GM18517 (cell line): ENCODE data around the gene NLN.
"Not testable (repeated sequence)": the region's sequence is repeated elsewhere in the genome, so short reads cannot be mapped to it uniquely, and the experiment has no call there.

Source experiments
- ATAC-seq: cut with Tn5 transposase; IDR thresholded peaks from one replicate; pipeline ENCODE4 v1.9.1; 2021; ENCODE audit warnings: mild to moderate bottlenecking, moderate library complexity; ENCODE audit not compliant: unreplicated experiment

NLN gene

DNA sequence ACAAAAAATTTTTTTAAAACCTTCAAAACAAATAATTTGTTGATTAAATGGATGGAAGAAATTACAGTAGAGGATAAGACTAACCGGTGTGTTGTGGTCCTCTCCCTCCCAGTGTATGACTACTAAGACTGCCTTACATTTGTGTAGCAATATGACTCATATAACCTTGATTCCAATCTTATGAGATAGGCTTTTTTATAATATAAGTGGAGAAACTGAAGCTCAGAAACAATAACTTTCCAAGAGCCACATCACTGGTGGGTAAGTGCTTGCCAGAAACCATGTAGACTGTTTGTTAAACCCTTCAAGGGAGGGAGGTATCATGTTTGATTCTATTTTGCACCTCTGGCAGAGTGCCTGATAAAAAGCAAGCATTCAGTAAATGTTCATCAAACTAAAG lies 47.5 kb downstream of the NLN start:
- ATAC-seq = no peak

DNA sequence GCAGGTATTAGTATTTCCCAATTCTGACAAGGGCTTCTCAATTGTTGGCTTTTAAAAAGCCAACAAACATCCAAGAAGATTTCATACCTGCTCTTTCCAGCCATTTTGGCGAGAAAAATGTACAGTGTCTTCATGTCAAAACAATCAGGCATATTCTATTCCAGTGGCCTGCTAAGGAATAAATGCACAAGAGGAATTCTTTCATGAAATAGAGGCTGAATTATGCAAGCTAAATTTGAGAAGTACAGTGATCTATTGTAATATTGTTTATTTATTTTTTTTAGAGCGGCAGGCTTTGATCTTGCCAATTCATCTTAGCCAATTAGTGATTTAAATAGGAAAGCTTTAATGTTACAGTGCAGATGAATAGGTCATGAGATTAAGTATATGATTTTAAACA lies 49.3 kb downstream of the NLN start:
- ATAC-seq = no peak

DNA sequence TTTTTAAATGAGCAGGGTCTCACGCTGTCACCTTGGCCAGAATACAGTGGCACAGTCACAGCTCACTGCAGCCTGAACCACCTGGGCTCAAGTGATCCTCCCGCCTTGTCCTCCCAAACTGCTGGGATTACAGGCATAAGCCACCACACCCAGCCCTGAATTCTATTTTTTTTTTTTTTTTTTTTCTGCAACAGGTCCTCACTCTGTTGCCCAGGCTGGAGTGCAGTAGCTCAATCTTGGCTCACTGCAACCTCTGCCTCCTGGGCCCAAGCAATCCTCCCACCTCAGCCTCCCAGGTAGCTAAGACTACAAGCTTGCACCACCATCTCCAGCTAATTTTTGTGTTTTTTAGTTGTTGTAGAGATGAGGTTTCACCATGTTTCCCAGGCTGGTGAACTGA lies 51.0 kb downstream of the NLN start:
- ATAC-seq = not testable (repeated sequence)

DNA sequence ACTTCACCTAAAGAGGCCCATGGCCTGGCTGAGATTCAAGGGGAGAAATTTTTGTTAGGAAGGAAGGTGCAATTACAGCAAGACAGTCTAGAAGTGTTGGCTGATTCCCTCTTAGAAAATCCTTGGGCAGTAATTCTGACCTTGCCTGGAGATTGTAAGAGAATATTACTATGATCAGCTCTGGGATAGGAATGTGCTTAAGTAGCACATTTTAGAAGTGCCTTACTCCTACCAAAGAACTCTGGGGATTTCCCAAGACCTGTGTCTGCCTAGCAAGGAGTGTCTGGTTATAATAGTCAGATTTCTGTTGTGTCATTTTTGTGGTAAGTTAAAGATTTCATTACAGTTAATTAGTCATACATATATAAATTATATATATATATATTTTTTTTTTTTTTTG lies 52.3 kb downstream of the NLN start:
- no peak for ATAC-seq

DNA sequence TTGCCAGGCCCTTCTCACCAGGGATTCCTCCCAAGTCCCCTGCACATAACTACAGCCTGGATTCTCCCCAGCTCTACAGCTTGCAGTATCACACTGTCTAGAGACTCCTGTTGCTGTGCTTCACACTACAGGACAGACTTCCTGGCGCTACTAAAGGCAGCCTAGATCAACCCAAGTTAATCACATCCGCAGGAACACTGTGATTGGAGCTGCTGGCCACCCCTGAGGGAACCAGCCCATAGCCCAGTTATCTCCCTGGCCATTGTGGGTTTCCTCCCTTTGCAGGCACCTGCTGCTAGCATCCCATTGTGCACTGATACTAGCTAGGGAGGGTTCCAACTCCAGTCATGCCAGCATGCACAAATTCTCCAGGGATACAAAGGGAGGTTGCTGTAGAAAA lies 53.5 kb downstream of the NLN start:
- ATAC-seq = no peak

DNA sequence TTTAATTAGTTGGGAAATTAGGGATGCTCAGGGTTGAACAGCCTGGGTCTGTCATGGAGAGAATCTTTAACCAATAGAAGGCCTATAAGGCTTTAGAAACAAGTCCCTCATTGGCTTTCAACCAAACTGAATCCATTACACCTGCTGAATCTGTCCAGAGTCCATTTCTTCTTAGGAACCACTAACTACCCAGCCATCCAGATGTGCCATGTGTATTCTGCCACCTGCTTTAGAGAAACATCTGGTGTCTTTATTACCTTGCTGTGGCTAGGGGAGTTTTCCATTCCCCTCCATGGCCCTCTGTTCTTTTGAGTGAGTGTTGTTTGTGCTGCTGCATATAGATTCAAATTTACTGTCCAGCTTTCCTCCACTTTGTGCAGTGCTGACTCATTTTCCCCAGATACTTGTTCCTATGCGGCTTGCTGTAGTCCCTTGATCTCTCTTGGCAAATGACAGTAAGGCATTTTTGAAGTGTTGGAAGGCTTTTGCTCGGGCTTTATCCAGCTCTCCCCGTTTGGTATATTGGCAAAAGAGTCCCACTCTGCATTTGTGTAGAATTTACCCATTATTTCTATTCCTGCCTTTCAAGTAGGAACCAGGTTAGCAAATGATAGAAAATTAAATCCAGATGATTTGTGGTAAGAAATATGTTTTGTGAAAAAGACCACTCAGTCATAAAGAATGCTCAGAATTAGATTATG lies 54.6 kb downstream of the NLN start:
- ATAC-seq = no peak

DNA sequence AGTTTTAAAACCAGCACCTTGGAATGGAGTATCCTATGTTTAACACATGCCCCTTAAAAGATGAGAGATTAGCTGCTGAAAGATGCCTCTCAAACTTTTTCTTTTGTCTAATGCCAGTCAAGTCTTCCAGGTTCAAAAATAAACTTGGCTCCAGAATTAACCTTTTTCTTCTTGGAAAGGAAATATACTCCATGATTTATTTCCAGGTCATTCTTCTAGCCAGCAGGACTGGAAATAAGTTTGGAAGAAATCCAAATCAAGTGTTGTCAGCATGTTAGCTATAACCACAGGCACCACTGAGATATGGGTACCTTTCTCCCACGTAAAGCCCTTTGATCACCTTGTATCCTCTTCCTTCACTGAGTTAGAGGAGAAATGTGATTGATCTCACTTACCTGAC lies 56.1 kb downstream of the NLN start:
- ATAC-seq = no peak

DNA sequence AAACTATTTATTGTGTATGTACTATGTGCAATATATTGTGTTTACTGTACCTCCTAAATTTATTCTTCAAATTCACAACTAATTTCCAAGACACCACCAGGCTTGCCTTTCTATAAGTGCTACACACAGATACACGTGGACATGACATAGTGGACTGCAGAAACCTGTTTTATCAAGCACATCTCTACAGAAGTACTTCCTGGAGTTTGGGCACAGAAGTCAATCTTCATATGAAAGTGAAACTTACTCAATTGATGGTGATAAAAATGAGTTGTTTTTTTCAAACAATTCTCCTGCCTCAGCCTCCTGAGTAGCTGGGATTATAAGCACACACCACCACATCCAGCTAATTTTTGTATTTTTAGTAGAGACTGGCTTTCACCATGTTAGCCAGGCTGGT lies 57.6 kb downstream of the NLN start:
- ATAC-seq = no peak

DNA sequence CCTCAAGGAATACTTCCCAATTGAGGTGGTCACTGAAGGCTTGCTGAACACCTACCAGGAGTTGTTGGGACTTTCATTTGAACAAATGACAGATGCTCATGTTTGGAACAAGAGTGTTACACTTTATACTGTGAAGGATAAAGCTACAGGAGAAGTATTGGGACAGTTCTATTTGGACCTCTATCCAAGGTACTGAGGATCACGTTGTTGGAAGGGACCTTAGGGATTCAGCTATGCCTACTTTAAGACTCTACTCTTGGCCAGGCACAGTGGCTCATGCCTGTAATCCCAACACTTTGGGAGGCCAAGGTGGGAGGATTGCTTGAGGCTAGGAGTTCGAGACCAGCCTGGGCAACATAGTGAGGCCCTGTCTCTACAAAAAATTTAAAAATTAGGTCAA lies 66.3 kb downstream of the NLN start:
- not testable (repeated sequence) for ATAC-seq

DNA sequence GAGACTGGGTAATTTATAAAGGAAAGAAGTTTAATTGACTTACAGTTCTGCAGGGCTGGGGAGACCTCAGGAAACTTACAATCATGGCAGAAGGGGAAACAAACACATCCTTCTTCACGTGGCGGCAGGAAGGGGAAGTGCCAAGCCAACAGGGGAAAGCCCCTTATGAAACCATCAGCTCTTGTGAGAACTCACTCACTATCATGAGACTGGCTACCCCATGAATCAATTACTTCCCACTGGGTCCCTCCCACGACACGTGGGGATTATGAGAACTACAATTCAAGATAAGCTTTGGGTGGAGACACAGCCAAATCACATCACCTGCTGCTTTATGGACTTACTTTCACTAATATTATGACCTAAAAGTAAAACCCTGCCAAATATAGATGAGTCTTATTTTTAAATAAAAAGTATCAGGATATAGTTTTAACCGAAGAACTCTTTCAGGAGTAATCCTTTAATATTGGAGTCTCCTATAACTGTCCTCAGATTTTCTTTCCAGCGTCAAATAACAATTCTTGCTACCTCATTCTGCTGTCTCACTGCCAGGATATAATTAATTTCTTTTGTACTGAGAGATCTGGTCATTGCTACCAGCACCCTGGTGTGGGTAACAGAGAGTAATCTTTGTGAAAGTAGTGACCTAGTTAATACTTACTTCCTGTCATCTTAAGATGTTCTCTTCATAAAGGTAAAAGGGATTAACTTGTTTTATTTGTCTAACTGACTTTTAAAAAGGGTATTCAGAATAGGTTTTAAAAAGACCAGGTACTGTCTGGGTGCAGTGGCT lies 68.6 kb downstream of the NLN start:
- no peak for ATAC-seq

DNA sequence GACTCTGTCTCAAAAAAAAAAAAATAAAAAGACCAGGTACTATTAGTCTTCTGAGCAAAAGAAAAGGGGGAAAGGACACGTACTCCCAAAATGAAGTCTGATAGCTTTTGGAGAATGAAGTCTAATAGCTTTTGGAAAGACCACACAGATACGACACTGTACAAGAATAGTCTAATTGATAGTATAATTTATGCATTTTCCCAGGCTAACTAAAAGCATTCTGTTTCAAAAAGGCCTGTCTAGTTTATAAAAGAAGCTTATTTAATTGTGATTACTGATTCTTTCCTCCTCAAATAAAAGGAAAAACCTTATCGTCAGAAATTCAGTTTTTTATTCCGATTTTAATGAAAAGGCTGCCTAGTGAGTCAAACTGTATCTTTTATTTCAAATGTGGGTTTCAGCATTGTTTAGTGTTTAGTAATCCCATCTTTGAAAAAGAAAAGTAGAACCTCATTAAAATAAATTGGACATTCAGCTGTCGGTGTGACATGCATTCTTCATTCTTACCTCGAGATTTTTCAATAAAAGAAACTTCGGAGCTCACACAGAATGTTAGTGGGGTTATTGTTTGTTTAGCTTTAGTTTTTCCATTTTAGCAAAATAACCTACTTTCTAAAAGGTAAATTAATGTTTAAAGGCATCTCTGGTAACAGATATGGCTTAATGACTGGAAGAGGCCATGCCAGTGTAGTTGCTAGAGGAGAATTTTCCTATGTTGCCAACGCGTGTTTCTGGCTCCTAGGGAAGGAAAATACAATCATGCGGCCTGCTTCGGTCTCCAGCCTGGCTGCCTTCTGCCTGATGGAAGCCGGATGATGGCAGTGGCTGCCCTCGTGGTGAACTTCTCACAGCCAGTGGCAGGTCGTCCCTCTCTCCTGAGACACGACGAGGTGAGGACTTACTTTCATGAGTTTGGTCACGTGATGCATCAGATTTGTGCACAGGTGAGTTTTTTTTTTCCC lies 70.0 kb downstream of the NLN start:
- no peak for ATAC-seq

DNA sequence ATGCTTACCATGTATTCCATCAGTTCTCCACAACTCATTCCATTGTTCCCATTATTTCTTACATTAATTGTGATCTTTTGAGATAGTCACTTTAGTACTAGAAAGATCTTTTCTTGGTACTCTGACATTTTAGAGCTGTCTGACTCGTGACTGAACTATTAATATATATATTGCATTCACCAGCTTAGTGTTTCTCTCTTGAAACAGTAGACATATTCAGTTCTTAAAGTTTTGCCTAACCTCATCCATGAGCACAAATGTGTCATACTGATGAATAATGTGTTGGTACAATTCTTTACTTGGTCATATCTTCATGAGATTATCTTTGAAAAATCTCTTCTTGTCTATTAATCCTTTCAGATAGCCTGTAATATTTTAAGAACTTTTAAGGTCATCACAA lies 74.3 kb downstream of the NLN start:
- no peak for ATAC-seq

DNA sequence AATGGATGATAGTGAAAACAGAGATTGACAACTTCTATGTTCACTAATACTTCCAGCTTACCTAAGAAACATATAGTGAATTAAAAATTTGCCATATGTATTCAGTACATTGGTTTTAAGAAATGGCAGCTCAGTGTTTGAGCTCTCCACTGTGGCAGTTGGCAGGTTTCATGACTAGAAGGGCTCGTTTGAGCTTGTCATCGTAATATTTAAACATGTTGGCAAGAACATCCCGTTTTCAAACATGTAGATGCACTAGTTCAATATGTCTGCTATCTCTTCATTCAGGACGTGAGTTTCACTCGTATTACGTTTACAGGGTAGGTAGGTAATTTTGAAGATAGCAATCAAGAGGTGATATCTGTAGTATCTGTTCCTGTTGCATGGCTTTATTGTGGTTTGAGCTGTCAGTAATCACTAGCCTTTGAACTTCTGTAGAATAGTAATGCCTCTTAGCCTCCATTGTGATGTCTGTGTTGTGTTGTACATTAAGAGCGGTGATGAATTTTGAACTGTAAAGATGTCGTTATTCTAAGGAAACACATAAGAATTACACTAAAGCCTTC lies 74.8 kb downstream of the NLN start:
- ATAC-seq = no peak

DNA sequence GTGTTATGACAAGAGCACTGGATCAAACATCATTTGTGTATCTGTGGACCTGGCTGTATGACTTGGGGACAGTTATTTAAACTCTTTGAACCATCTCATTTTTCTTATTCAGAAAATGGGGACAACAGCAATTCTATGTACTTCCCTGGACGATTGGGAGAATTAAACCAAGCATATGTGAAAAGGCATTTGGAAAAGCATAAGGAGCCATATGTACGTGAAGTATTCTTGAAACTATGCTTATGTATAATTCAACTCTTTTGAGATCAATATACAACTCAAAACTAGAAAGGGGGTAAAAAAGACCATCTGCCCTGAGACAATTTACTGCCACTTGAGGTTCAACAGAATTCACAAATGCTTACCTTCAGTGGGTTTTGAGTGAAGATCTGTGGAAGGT lies 75.5 kb downstream of the NLN start:
- no peak for ATAC-seq

DNA sequence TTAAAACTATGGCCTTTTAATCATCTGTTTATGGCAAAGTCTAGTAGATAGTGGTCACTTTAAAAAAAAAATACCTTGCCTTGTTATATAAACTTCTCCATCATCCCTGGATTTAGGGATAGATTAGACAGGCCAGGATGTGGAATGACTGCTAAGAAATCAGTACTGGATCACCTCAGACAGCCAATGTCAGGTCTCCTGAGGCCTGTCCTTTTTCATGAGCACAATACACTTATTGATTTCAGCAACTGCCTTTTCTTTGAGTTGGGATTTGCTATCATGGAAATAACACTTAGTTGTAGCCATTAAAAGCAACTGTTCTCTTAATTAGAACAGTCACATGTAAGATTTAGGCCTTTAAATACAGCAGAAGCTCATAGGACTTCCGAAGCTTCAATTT lies 77.9 kb downstream of the NLN start:
- ATAC-seq = no peak

DNA sequence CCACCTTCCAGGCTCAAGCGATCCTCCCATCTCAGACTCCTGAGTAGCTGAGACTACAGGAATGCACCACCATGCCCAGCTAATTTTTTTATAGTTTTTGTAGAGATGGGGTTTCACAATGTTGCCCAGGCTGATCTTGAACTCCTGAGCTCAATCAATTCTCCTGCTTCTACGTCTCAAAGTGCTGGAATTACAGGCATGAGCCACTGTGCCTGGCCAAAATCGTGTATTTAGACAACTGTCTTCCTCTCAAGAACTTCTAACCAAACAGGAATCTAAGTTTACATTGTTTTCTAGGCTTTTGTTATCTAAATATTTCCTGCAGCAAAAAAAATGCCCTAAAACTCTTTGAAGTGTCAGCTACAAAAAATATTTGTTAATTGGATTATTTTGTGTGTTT lies 78.8 kb downstream of the NLN start:
- no peak for ATAC-seq

DNA sequence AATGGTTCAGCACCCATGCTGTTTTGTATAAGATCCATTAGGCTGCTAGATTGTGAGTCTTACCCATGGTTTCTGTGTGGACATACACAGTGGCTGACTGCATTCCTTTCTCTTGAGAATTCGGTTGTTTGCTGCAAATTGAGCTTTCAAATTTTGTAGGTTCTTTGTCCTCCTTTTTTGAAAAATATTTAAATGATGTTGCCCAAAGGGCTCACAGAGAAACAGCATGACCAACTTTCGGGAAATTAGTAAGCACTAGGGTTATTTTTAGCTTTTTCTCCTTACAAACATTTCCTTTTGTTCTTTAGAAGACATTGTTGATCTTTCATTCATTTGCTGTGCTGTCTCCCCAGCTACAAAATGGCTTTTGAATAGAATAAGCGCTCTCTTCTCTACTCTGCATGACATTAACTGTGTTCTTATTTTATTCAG lies 79.4 kb downstream of the NLN start:
- ATAC-seq = no peak

DNA sequence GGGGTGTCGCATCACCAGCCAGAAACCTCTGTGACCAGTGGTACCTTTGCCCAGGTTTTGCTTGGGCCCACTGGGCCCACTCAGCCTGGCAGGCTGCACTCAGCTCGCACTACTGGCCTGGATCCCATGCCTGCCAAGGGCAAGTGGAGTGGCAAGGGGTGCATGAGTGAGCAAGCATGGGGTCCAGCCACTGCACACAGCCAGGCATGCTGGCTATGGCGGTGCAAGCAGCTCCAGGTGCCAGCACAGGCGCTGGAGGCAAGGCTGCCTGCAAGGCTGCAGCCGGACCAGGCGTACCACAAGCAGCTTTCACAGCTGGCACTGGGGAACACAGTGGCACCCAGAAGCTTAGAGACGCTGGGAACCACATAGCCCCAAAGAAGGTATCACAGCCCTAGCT lies 80.1 kb downstream of the NLN start:
- ATAC-seq = no peak

DNA sequence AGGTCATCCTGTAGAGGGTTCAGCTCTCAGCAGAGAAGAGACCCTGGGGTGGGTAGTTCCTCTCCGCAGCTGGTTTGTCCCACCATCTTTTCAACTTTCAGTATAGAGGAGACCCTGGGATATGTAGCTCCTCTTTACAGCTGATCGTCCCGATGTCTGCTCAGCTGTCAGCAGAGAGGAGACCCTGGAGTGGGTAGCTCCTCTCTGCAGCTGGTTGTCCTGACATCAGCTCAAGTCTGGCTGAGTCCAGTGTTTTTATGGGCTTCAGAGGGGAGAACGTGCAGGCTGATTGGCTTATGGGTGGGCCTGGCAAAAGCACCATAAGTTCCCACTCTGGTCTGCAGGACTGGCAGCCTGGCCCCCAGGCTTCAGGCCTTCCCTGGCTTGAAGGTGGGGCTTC lies 80.8 kb downstream of the NLN start:
- ATAC-seq = no peak

DNA sequence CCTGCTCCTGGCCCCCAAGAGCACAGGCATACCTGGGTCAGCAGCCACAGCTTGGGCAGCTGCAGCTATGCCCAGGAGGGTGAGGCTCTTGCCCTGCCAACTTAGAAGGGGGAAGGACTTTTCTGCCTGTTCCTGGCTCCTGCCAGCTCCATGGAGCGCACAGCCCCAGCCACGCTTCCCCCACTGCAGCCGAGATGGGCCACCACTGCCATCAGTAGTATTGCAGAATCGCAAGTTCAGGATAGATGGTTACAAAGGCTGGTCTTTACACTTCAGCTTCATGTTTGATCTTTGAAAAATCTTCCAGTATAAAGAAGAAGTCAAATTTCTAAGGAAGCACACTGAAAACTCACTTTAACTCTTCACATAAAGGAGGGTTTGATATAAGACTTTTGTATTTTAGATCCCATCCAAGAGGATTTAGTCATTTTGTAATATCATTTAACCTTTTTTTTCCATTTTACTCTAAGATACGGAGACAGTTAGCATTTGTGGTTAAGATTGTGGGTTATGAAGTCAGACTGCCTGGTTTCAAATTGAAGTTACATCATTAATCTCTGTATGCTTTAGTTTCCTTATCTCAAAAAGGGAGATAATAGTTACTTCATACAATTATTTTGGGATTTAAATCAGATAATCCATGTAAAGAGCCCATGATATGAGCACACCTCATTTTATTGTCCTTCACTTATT lies 81.8 kb downstream of the NLN start:
- no peak for ATAC-seq

DNA sequence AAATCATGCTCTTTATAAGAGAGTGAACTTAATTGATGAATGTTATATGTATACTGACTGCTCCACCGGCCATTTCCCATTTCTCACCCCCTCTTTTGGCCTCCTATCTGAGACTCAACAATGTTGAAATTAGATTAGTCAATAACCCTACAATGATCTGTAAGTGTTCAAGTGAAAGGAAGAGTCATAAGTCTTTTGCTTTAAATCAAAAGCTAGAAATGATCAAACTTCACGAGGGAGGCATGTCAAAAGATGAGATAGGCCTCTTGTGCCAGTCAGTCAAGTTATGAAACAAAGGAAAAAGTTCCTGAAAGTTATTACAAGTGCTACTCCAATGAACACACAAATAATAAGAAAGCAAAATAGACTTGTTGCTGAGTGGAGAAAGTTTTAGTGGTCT lies 83.1 kb downstream of the NLN start:
- ATAC-seq = no peak
